Mesendoderm (in vitro differentiated cells): ENCODE data around the gene ATP13A2. TPM values are rescaled to one million over a fixed set of nuclear protein-coding genes. Genes with fewer than 3 reads are reported as not detected.

Source experiments
- DNase-seq: peaks from one replicate; pipeline ENCODE4 v3.0.0; 2013
- H2AK5ac ChIP-seq: 2 replicates; pipeline ENCODE4 v1.6.1; 2013; ENCODE audit warnings: low read length, inconsistent platforms
- H2BK120ac ChIP-seq: 2 replicates; pipeline ENCODE4 v1.6.1; 2013; ENCODE audit warnings: low read depth, mild to moderate bottlenecking, low read length, moderate library complexity, mixed read lengths
- H2BK15ac ChIP-seq: replicated peaks from 2 replicates; pipeline ENCODE4 v1.6.1; 2013; ENCODE audit warnings: low read depth, mild to moderate bottlenecking, moderate library complexity
- H2BK5ac ChIP-seq: 2 replicates; pipeline ENCODE4 v1.6.1; 2013; ENCODE audit warnings: low read length, inconsistent platforms
- H3K18ac ChIP-seq: 2 replicates; pipeline ENCODE4 v1.6.1; 2013; ENCODE audit warnings: mild to moderate bottlenecking, low read length, mixed read lengths
- H3K23ac ChIP-seq: one replicate; pipeline ENCODE4 v1.6.1; 2013; ENCODE audit warnings: low read length
- H3K27ac ChIP-seq: 2 replicates; pipeline ENCODE4 v1.5.1; 2013; ENCODE audit warnings: low read depth, mild to moderate bottlenecking, inconsistent platforms, low read length, moderate library complexity
- H3K27me3 ChIP-seq: 2 replicates; pipeline ENCODE4 v1.6.1; 2013; ENCODE audit warnings: low read length, control low read depth, mild to moderate bottlenecking, inconsistent platforms; ENCODE audit not compliant: insufficient read depth, poor library complexity
- H3K36me3 ChIP-seq: 2 replicates; pipeline ENCODE4 v1.6.1; 2013; ENCODE audit warnings: low read length, inconsistent platforms; ENCODE audit not compliant: control insufficient read depth, insufficient read depth
- H3K4ac ChIP-seq: one replicate; pipeline ENCODE4 v1.6.1; 2013; ENCODE audit warnings: low read depth, mild to moderate bottlenecking, low read length, moderate library complexity
- H3K4me1 ChIP-seq: 2 replicates; pipeline ENCODE4 v1.6.1; 2013; ENCODE audit warnings: low read depth, low read length, inconsistent platforms; ENCODE audit not compliant: control insufficient read depth
- H3K4me2 ChIP-seq: 2 replicates; pipeline ENCODE4 v1.6.1; 2013; ENCODE audit warnings: low read length
- H3K4me3 ChIP-seq: 2 replicates; pipeline ENCODE4 v1.5.1; 2013; ENCODE audit warnings: mild to moderate bottlenecking, low read length
- H3K56ac ChIP-seq: one replicate; pipeline ENCODE4 v1.6.1; 2013; ENCODE audit warnings: low read length
- H3K79me1 ChIP-seq: 2 replicates; pipeline ENCODE4 v1.6.1; 2013; ENCODE audit warnings: low read length, inconsistent platforms
- H3K79me2 ChIP-seq: 2 replicates; pipeline ENCODE4 v1.6.1; 2013; ENCODE audit warnings: mild to moderate bottlenecking, low read length; ENCODE audit not compliant: control insufficient read depth, insufficient read depth
- H3K9ac ChIP-seq: 2 replicates; pipeline ENCODE4 v1.6.1; 2013; ENCODE audit warnings: low read length, inconsistent platforms
- H4K5ac ChIP-seq: one replicate; pipeline ENCODE4 v1.6.1; 2013; ENCODE audit warnings: low read length
- H4K8ac ChIP-seq: one replicate; pipeline ENCODE4 v1.6.1; 2013; ENCODE audit warnings: low read depth, mild to moderate bottlenecking, control low read depth, low read length, moderate library complexity
- WGBS: extraction: QIAGEN DNeasy Blood & Tissue Kit; methylation state at CpG from one replicate; pipeline ENCODE4 v1.1.7; 2013; ENCODE audit warnings: low lambda C conversion rate, missing lambda C conversion rate; ENCODE audit not compliant: insufficient coverage; ENCODE audit errors: extremely low coverage; 5-methylcytosine and 5-hydroxymethylcytosine counted together
- polyA plus RNA-seq, 2 experiments: library from polyadenylated mRNA; stranded (reverse); fragments of 200-250 nt; gene quantifications; one replicate each; pipeline ENCODE4 v1.2.3, GENCODE V29; 2013

ATP13A2 gene
- polyA plus RNA-seq (2013, experiment 1 of 2), result 37.2 TPM
- polyA plus RNA-seq (2013, experiment 2 of 2), result 39.3 TPM

GRCh38 chr1:17011439-17012307 is at the start of gene ATP13A2:
Gene ATP13A2, minus strand, starts transcription at chr1:17011928. Its CDS starts 190 bp downstream, at chr1:17011738.
- Histone ChIP-seq H3K4me2 (peak within 1 kb of the TSS; percentile 92), H2BK120ac (peak within 1 kb of the TSS; percentile 9), H3K79me2 (no peaks in the 10 kb centered on the region), H3K27ac (no peak within 1 kb of the TSS), H3K18ac (peak within 1 kb of the TSS; percentile 69), H3K27me3 (no peaks in the 10 kb centered on the region), H3K23ac (peak within 1 kb of the TSS; percentile 45), H2AK5ac (no peak within 1 kb of the TSS), H3K56ac (peak within 1 kb of the TSS; percentile 89), H4K5ac (no peak within 1 kb of the TSS), H3K4me1 (peaks cover 12% of the 10 kb centered on the region), H3K79me1 (peaks cover 3% of the 10 kb centered on the region), H2BK5ac (no peak within 1 kb of the TSS), H3K4ac (peak within 1 kb of the TSS; percentile 19), H4K8ac (no peak within 1 kb of the TSS), H3K9ac (peak within 1 kb of the TSS; percentile 80), H3K36me3 (no peaks in the 10 kb centered on the region), H3K4me3 (peak within 1 kb of the TSS; percentile 76), H2BK15ac (no peak within 1 kb of the TSS)
- WGBS, result no CpG with 5 or more reads among the region's 94 CpGs
- peak; percentile 96 for DNase-seq

- no peak overlapping the region for H3K4ac ChIP-seq
- H4K8ac ChIP-seq, result no peak overlapping the region
- H2BK15ac ChIP-seq, result no peak overlapping the region
- H3K79me2 ChIP-seq, result no peaks in the 10 kb centered on the region
- H3K27ac ChIP-seq, result no peak overlapping the region
- no peaks in the 10 kb centered on the region for H3K79me1 ChIP-seq
- H3K36me3 ChIP-seq, result no peaks in the 10 kb centered on the region
- H2AK5ac ChIP-seq, result no peak overlapping the region
- no peak overlapping the region for H2BK120ac ChIP-seq
- H3K56ac ChIP-seq, result no peak overlapping the region
- no peaks in the 10 kb centered on the region for H3K4me1 ChIP-seq
- DNase-seq, result no peak
- H3K9ac ChIP-seq, result no peak overlapping the region
- H3K18ac ChIP-seq, result no peak overlapping the region
- H3K4me3 ChIP-seq, result no peak overlapping the region
- no peak overlapping the region for H3K23ac ChIP-seq
- no peak overlapping the region for H2BK5ac ChIP-seq
- WGBS, result no CpG with 5 or more reads among the region's 3 CpGs
- no peak overlapping the region for H3K4me2 ChIP-seq
- H3K27me3 ChIP-seq, result no peaks in the 10 kb centered on the region
- H4K5ac ChIP-seq, result no peak overlapping the region
Measured at GRCh38 chr1:17061486-17061885, 49.8 kb upstream of the ATP13A2 start.

GRCh38 chr1:17060306-17060749 is 48.6 kb upstream of the ATP13A2 start:
- Histone ChIP-seq H2BK15ac (no peak overlapping the region), H3K18ac (no peak overlapping the region), H3K27me3 (no peaks in the 10 kb centered on the region), H3K79me1 (no peaks in the 10 kb centered on the region), H3K79me2 (no peaks in the 10 kb centered on the region), H4K8ac (no peak overlapping the region), H3K4ac (no peak overlapping the region), H3K4me1 (no peaks in the 10 kb centered on the region), H3K9ac (no peak overlapping the region), H3K36me3 (no peaks in the 10 kb centered on the region), H2BK5ac (no peak overlapping the region), H3K27ac (peak overlapping the region; percentile 8), H2AK5ac (no peak overlapping the region), H2BK120ac (no peak overlapping the region), H3K56ac (no peak overlapping the region), H3K4me2 (no peak overlapping the region), H3K23ac (no peak overlapping the region), H4K5ac (no peak overlapping the region), H3K4me3 (no peak overlapping the region)
- no CpG with 5 or more reads among the region's 11 CpGs for WGBS
- no peak for DNase-seq

GRCh38 chr1:17059391-17060305 is 47.9 kb upstream of the ATP13A2 start:
- Histone ChIP-seq H3K27ac (peak overlapping the region; percentile 12), H3K4me2 (no peak overlapping the region), H3K4ac (no peak overlapping the region), H3K79me1 (no peaks in the 10 kb centered on the region), H3K79me2 (no peaks in the 10 kb centered on the region), H3K27me3 (no peaks in the 10 kb centered on the region), H2BK5ac (no peak overlapping the region), H3K4me1 (no peaks in the 10 kb centered on the region), H3K56ac (no peak overlapping the region), H2BK15ac (no peak overlapping the region), H3K36me3 (no peaks in the 10 kb centered on the region), H3K4me3 (no peak overlapping the region), H4K5ac (no peak overlapping the region), H2BK120ac (no peak overlapping the region), H2AK5ac (no peak overlapping the region), H3K23ac (no peak overlapping the region), H3K9ac (no peak overlapping the region), H3K18ac (no peak overlapping the region), H4K8ac (no peak overlapping the region)
- no CpG with 5 or more reads among the region's 12 CpGs for WGBS
- DNase-seq, result peak; percentile 88

- Histone ChIP-seq H3K79me1 (peaks cover 9% of the 10 kb centered on the region), H4K5ac (no peak overlapping the region), H3K27me3 (no peaks in the 10 kb centered on the region), H2BK15ac (no peak overlapping the region), H3K23ac (no peak overlapping the region), H3K4me2 (no peak overlapping the region), H3K27ac (no peak overlapping the region), H3K4ac (no peak overlapping the region), H3K4me1 (peaks cover 3% of the 10 kb centered on the region), H3K56ac (no peak overlapping the region), H3K18ac (no peak overlapping the region), H2BK120ac (no peak overlapping the region), H3K4me3 (no peak overlapping the region), H2AK5ac (no peak overlapping the region), H3K9ac (no peak overlapping the region), H2BK5ac (no peak overlapping the region), H3K79me2 (peaks cover 18% of the 10 kb centered on the region), H3K36me3 (no peaks in the 10 kb centered on the region), H4K8ac (no peak overlapping the region)
- no CpG with 5 or more reads among the region's 4 CpGs for WGBS
- no peak for DNase-seq
Measured at GRCh38 chr1:17056551-17056950, 44.8 kb upstream of the ATP13A2 start.
